Parathyroid adenoma (tissue), 2 donors: ENCODE results near the gene ZNF865.

Experiments
- H2AFZ ChIP-seq: fragments of 300-600 bp; sonication (generic); one replicate; pipeline ENCODE4 v1.7.0; 2017; ENCODE audit warnings: antibody characterized with exemption, mild to moderate bottlenecking
- H3K27ac ChIP-seq: fragments of 300-600 bp; sonication (generic); one replicate; pipeline ENCODE4 v1.7.0; 2017
- H3K27me3 ChIP-seq: fragments of 300-600 bp; sonication (generic); one replicate; pipeline ENCODE4 v1.7.0; 2017; ENCODE audit warnings: low read length; ENCODE audit not compliant: control insufficient read depth, insufficient read depth
- H3K36me3 ChIP-seq: fragments of 300-600 bp; sonication (generic); one replicate; pipeline ENCODE4 v1.7.0; 2017; ENCODE audit warnings: low read length; ENCODE audit not compliant: control insufficient read depth, insufficient read depth
- H3K4me1 ChIP-seq: fragments of 300-600 bp; sonication (generic); one replicate; pipeline ENCODE4 v1.7.0; 2017; ENCODE audit warnings: control low read depth
- H3K4me2 ChIP-seq: fragments of 300-600 bp; sonication (generic); one replicate; pipeline ENCODE4 v1.7.0; 2017; ENCODE audit warnings: low read length
- H3K4me3 ChIP-seq: fragments of 300-600 bp; sonication (generic); one replicate; pipeline ENCODE4 v1.7.0; 2017; ENCODE audit warnings: low read depth, low read length
- H3K79me2 ChIP-seq: fragments of 300-600 bp; sonication (generic); one replicate; pipeline ENCODE4 v1.7.0; 2017; ENCODE audit warnings: control low read depth
- H3K9ac ChIP-seq: fragments of 300-600 bp; sonication (generic); one replicate; pipeline ENCODE4 v1.7.0; 2017; ENCODE audit warnings: mild to moderate bottlenecking
- H3K9me3 ChIP-seq: fragments of 300-600 bp; sonication (generic); one replicate; pipeline ENCODE4 v1.7.0; 2017; ENCODE audit warnings: low read length; ENCODE audit not compliant: control insufficient read depth
- TF ChIP-seq, protein P1 (sequence below): fragments of 300-600 bp; sonication (generic); IDR thresholded peaks from one replicate; pipeline ENCODE4 v1.7.0; 2017; ENCODE audit warnings: antibody characterized with exemption, mild to moderate bottlenecking
- donor health status: primary hyperparathyroidism.

ZNF865 gene

DNA sequence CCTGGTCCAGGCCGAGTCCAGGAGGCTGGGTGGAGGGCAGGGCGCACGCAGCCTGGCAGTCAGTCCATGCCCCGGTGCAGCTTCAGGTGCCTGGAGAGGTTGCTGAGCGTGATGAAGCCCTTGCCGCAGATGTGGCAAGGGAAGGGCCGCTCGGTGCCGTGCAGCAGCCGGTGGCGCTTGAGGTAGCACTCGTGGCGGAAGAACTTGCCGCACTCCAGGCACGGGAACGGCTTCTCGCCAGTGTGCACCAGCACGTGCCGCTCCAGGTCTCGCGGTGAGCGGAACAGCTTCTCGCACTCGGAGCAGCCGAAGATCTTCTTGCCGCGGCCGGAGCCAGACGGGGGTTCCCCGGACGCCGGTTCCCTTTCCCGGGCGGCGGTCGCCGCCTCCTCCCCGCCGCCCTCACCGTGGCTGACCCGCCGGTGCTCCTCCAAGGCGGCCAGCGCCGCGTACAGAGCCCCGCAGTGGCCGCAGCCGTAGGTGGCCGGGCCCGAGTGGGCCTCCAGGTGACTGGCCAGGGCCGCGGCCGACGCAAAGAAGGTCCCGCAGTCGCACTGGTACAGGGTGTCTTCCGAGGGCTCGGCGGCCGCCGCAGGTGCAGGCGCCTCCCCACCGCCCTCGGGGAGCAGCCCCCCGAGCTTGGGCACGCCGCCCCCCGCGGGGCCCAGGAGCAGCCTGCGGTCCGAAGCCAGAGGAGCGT lies 12.9 kb upstream of the ZNF865 start:
- no peaks in the 10 kb centered on the region for H3K9me3 ChIP-seq
- H3K79me2 ChIP-seq = no peaks in the 10 kb centered on the region
- H3K9ac ChIP-seq = no peak overlapping the region
- H3K36me3 ChIP-seq = no peaks in the 10 kb centered on the region
- no peak overlapping the region for H3K27ac ChIP-seq
- no peak overlapping the region for H3K4me3 ChIP-seq
- H3K4me1 ChIP-seq = no peaks in the 10 kb centered on the region
- no peak overlapping the region for H3K4me2 ChIP-seq
- H3K27me3 ChIP-seq = no peaks in the 10 kb centered on the region
- H2AFZ ChIP-seq = no peak overlapping the region
- TF ChIP-seq, protein P1, sequence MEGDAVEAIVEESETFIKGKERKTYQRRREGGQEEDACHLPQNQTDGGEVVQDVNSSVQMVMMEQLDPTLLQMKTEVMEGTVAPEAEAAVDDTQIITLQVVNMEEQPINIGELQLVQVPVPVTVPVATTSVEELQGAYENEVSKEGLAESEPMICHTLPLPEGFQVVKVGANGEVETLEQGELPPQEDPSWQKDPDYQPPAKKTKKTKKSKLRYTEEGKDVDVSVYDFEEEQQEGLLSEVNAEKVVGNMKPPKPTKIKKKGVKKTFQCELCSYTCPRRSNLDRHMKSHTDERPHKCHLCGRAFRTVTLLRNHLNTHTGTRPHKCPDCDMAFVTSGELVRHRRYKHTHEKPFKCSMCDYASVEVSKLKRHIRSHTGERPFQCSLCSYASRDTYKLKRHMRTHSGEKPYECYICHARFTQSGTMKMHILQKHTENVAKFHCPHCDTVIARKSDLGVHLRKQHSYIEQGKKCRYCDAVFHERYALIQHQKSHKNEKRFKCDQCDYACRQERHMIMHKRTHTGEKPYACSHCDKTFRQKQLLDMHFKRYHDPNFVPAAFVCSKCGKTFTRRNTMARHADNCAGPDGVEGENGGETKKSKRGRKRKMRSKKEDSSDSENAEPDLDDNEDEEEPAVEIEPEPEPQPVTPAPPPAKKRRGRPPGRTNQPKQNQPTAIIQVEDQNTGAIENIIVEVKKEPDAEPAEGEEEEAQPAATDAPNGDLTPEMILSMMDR = no peak

DNA sequence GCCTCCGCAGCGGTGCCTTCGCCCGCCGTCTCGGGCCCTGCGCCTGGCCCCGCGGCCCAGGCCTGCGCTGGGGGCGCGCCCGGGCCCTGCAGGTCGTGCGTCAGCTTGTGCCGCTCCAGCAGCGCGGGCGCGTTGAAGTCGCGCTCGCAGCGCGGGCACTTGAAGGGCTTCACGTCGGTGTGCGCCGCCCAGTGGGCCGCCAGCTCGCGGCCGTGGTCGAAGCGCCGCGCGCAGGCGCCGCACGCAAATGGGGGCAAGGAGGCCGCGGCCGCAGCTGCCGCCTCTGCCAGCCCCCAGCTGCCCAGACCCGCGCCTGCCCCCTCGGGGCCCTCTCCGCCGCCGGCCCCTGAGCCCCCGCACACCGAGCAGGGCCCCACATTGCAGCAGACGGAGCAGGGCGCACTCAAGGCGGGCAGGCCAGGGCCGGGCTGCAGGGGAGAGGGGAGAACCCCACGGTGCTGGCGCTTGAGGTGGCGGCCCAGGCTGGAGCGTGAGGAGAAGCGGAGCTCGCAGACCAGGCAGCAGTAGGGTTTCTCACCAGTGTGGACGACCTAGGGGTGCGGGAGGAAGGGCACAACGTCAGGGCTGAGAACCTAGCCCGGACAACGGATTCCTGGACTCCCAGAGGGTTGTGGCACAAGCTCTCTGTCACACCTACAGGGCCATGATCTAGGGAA lies 12.2 kb upstream of the ZNF865 start:
- Histone ChIP-seq H2AFZ (no peak overlapping the region), H3K4me1 (no peaks in the 10 kb centered on the region), H3K27ac (no peak overlapping the region), H3K27me3 (no peaks in the 10 kb centered on the region), H3K79me2 (peaks cover 2% of the 10 kb centered on the region), H3K9me3 (no peaks in the 10 kb centered on the region), H3K36me3 (no peaks in the 10 kb centered on the region), H3K4me3 (no peak overlapping the region), H3K9ac (no peak overlapping the region), H3K4me2 (no peak overlapping the region)
- TF ChIP-seq, protein P1 = no peak

DNA sequence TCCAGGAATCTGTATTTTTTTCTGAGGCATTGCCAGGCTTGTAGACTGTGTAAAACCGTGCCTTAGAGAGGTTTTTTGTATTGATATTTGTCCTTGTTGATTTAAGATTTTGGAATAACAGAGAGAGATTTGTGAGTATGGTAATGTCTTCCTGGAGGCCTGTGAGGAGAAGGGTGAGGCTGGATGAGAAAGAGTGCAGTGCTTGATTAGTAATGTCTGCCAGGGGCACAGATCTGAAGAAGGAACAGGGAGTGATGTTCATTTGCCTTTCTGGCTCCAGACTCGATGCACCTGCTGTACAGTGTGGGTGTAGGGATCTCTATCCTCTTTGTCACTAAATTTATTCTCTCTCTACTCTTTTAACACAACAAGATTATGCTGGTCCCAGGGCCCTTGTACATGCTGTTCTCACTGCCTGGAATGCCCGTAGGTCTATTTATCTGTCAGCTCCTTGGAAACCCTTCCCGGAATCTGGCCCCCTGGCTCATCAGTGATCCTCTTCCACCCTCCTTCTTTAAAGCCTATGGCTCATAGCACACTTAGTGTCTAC lies 10.4 kb upstream of the ZNF865 start:
- Histone ChIP-seq H3K4me3 (no peak overlapping the region), H3K9me3 (no peaks in the 10 kb centered on the region), H3K4me1 (no peaks in the 10 kb centered on the region), H3K36me3 (no peaks in the 10 kb centered on the region), H3K27me3 (no peaks in the 10 kb centered on the region), H3K79me2 (peaks cover 4% of the 10 kb centered on the region), H3K4me2 (no peak overlapping the region), H2AFZ (no peak overlapping the region), H3K27ac (no peak overlapping the region), H3K9ac (no peak overlapping the region)
- TF ChIP-seq, protein P1 = no peak

DNA sequence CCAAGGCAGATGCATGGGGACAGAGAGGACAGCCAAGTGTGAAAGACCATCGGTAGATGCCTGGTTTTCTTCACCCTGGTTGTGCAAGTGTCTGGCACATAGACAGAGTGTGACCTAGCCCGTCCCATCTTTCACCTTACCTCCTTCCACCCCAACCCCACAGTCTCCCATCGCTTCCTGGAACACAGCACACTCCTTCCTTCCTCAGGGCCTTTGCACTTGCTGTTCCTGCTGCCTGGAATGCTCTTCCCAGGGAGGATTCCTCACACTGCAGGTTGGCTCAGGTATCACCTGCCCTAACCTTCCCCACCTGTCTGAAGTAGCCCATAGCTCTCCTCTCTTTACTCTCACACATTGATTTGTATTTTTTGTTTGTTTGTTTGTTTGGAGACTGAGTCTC lies 9.1 kb upstream of the ZNF865 start:
- Histone ChIP-seq H3K36me3 (no peaks in the 10 kb centered on the region), H2AFZ (no peak overlapping the region), H3K27me3 (no peaks in the 10 kb centered on the region)

More for the DNA sequence above, 9.1 kb upstream of the ZNF865 start:
- Histone ChIP-seq H3K4me2 (no peak overlapping the region), H3K27ac (no peak overlapping the region), H3K4me3 (no peak overlapping the region), H3K79me2 (peaks cover 4% of the 10 kb centered on the region), H3K9me3 (no peaks in the 10 kb centered on the region), H3K9ac (no peak overlapping the region), H3K4me1 (peaks cover 3% of the 10 kb centered on the region)
- TF ChIP-seq, protein P1 = no peak
